ENCODE data around the gene AFMID.
A peak's percentile ranks its signal among the peaks of the same experiment; 100 is the strongest.
"Not testable (repeated sequence)": the region's sequence is repeated elsewhere in the genome, so short reads cannot be mapped to it uniquely, and the experiment has no call there.

The AFMID gene, protein sequence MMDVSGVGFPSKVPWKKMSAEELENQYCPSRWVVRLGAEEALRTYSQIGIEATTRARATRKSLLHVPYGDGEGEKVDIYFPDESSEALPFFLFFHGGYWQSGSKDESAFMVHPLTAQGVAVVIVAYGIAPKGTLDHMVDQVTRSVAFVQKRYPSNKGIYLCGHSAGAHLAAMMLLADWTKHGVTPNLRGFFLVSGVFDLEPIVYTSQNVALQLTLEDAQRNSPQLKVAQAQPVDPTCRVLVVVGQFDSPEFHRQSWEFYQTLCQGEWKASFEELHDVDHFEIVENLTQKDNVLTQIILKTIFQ

DNA sequence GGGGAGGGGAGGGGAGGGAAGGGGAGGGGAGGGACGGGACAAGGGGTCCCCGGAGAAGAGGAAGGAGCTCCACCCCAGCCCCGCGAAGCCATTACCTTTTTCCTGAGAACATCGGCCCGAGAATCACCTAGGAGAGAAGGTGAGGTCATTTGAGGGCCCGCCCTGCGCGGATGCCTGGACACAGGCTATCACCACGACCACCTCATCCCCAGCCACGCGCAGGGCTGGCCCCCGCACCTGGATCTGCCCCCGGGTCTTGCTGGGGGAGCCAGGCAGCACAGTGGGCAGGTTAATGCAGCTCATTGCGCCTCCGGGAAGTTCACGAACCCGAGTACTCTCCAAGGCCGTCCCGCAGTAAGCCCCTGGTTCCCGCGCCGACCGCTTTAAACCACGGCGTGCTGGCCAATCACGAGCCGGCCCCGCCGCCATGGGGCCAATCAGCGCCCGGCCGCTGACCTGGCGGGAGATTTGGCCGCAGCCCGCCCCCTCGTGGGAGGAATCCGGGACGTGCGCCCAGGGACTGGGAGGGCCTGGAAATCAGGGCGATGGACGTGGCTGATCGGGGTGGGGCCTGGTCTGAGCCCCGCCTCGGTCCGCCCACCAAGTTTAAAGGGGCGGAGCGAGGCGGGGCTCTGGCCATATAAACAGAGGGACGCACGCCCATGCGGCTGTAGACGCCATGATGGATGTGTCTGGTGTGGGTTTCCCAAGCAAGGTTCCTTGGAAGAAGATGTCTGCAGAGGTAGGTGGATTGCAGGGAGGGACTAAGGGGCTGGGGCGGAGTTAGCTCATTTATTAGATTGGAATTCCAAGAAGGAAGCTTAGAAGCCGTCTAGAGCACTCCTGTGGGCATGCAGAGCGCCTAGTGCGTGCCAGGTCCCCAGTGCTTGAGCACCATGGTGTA lies at the start of gene AFMID, which contains the start of gene TK1:
AFMID (plus strand) TSS at position 671 of the 904 bp plus-strand sequence; CDS start at position 680, 9 bp downstream.
TK1 (minus strand) TSS at position 361 of the 904 bp plus-strand sequence; CDS start at position 303, 58 bp downstream.
- no peak for TF ChIP-seq ZFX (IDR thresholded peaks at IDR 0.05; ENCODE audit: borderline replicate concordance)
- TF ChIP-seq, protein P1, sequence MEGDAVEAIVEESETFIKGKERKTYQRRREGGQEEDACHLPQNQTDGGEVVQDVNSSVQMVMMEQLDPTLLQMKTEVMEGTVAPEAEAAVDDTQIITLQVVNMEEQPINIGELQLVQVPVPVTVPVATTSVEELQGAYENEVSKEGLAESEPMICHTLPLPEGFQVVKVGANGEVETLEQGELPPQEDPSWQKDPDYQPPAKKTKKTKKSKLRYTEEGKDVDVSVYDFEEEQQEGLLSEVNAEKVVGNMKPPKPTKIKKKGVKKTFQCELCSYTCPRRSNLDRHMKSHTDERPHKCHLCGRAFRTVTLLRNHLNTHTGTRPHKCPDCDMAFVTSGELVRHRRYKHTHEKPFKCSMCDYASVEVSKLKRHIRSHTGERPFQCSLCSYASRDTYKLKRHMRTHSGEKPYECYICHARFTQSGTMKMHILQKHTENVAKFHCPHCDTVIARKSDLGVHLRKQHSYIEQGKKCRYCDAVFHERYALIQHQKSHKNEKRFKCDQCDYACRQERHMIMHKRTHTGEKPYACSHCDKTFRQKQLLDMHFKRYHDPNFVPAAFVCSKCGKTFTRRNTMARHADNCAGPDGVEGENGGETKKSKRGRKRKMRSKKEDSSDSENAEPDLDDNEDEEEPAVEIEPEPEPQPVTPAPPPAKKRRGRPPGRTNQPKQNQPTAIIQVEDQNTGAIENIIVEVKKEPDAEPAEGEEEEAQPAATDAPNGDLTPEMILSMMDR (IDR thresholded peaks at IDR 0.05) = peak; percentile 74

DNA sequence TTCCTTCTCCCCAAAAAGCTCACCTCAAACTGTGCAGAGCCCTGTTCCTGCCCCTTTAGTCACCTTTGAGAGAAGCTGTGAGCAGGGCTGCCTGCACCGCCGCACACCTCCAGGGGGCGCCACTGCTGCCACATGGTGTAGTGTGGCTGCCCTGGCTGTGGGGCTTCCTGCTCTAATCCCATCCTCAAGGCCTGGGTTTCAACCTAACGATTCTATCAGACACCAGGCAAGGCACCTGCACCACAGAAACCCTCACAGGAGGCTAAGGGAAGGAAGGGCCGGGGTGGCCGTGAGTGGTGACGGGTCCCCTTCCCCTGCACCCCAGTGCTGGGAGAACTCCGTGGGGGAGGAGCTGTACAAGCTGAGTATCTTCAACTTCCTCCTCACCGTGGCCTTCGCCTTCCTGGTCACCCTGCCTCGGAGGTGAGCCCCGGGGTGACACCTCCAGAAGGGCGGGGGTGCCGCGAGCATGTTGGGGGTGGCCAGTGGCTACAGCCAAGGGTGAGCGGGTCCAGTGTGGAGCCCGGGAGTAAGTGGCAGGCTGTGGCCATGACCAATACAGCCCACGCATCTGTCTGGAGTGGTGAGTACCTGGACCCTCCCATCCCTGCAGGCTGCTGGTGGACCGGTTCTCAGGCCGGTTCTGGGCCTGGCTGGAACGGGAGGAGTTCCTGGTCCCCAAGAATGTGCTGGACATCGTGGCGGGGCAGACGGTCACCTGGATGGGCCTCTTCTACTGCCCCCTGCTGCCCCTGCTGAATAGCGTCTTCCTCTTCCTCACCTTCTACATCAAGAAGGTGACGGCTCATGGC lies 49.6 kb upstream of the AFMID start:
- H3K27ac ChIP-seq = no peak overlapping the region
- TF ChIP-seq ZFX (IDR thresholded peaks at IDR 0.05; ENCODE audit: borderline replicate concordance) = no peak
- TF ChIP-seq, protein P1 (IDR thresholded peaks at IDR 0.05) = peak; percentile 47

More for the DNA sequence above, at the start of gene AFMID, which contains the start of gene TK1:
- peak within 1 kb of the TSS; percentile 69 for H3K27ac ChIP-seq

DNA sequence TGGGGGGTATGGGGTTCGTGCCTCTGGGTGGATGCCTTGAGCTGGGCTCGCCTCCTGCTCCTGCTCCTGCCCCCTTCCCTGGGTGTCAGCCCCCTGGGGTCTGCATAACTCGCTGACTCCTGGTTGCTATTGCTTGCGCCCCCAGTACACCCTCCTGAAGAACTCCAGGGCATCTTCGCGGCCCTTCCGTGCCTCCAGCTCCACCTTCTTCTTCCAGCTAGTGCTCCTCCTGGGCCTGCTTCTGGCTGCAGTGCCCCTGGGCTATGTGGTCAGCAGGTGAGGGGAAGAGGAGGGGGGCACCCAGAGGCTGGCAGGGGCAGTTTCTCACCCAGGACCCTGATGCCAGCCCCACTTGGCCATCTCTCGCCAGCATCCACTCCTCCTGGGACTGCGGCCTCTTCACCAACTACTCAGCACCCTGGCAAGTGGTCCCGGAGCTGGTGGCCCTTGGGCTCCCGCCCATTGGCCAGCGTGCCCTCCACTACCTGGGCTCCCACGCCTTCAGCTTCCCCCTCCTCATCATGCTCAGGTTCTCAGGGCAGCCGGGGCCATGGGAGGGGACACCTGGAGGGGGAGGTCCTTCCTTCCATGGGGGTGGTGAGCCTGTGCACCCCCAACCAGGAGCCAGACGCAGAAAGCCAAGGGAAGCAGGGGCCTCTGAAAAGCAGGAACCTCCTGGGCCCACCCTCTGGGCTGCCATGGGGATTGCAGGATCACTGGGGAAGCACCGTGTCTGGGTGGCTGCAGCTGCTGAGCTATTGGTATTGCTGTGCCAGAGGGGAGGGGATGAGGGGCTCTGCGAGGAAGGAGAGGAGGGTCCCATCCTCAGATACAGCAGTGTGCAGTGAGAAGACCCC lies 48.7 kb upstream of the AFMID start:
- no peak overlapping the region for H3K27ac ChIP-seq
- TF ChIP-seq, protein P1 (IDR thresholded peaks at IDR 0.05) = peak; percentile 2; the same call in 1 of the 2 replicates
- TF ChIP-seq ZFX (IDR thresholded peaks at IDR 0.05; ENCODE audit: borderline replicate concordance) = no peak

DNA sequence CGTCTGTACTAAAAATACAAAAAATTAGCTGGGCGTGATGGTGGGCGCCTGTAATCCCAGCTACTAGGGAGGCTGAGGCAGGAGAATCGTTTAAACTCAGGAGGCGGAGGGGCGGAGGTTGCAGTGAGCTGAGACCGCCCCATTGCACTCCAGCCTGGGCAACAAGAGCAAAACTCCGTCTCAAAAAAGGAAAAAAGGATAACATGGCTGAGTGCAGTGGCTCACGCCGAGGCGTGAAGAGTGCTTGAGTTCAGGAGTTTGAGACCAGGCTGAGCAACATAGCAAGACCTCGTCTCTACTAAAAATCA lies 47.3 kb upstream of the AFMID start:
- H3K27ac ChIP-seq = not testable (repeated sequence)

DNA sequence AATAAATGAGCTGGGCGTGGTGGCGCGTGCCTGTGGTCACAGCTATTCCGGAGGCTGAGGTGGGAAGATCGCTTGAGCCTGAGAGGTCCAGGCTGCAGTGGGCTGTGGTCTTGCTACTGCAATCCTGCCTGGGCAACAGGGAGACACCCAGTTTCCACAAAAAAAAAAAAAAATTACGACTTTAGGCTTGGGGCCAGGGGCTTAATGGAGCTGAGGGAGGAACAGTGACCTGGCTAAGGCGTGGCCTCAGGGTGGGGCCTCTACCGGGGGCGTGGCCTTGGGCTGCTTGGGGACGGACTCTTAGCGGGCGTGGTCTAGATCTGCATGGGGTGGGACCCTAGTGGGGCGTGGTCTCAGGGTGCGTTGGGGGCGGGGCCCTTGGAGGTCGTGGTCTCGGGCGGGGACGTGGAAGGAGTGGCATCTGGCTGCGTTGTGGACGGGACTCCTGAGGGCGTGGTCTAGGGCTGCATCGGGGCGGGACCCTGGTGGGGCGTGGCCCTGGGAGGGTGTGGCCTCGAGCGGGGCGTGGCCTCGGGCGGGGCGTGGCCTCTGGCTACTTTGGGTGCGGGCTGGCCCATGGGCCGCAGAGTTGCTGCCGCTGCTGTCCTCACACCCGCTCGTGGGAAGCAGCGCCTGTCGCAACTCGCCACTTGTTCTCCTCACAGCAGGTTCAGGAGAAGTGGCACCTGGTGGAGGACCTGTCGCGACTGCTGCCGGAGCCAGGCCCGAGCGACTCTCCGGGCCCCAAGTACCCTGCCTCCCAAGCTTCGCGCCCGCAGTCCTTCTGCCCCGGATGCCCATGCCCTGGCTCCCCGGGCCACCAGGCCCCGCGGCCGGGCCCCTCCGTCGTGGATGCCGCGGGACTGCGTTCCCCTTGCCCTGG lies 46.8 kb upstream of the AFMID start:
- TF ChIP-seq, protein P1 (IDR thresholded peaks at IDR 0.05) = no peak
- TF ChIP-seq ZFX (IDR thresholded peaks at IDR 0.05; ENCODE audit: borderline replicate concordance) = no peak
- H3K27ac ChIP-seq = no peak overlapping the region

DNA sequence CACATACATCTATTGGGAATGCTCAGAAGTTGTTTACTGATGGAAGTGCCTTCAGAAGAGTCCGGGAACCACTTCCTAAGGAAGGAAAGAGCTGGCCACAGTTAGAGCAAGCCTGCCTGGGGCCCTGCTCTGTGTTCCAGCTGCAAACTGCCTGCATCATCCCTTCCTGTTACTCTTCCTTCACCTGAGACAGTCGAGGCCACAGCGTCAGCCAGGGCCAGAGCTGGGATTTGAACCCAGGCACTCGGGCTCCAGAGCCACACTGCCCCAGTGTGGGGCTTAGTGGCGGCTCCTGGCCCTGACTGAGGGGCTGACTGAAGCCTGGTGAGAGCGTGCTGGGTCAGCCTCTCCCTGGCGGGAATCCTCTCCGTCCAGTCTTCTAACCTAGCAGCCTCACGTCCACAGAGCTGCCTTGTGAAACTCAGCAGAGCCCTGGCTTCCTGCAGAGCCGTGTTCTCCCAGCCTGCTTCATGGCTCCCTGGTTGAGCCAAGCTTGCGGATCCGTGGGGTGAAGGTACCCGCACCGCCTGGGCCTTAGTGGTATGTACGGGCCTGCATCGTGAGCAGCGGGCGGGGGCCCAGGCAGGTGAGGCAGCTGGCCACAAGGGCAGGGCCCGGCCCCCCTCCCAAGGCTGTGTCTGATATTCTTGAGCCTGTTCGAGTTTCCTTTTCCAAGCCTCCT lies 45.6 kb upstream of the AFMID start:
- H3K27ac ChIP-seq = no peak overlapping the region
- no peak for TF ChIP-seq ZFX (IDR thresholded peaks at IDR 0.05; ENCODE audit: borderline replicate concordance)
- TF ChIP-seq, protein P1 (IDR thresholded peaks at IDR 0.05) = no peak

Measured in 22Rv1 (cell line).